ENCODE measurements around the gene ZNF675.

GRCh38 chr19:23718802-23719201 lies 31.8 kb upstream of the ZNF675 start:
- no peak for TF ChIP-seq POLR2A (IDR thresholded peaks at IDR 0.05)
- no peak for TF ChIP-seq CTCF (IDR thresholded peaks at IDR 0.05)
- TF ChIP-seq EP300 (IDR thresholded peaks at IDR 0.05), result no peak
